Ishikawa (cell line): ENCODE measurements around the gene TSSK3.

ENCODE experiments used
- EP300 ChIP-seq: IDR thresholded peaks from 2 replicates; pipeline ENCODE4 v1.6.1; 2012; ENCODE audit warnings: borderline replicate concordance
- RAD21 ChIP-seq: IDR thresholded peaks from 2 replicates; pipeline ENCODE4 v1.6.1; 2012; ENCODE audit warnings: low read depth
- TF ChIP-seq, protein P1 (sequence below): IDR thresholded peaks from 2 replicates; pipeline ENCODE4 v1.6.1; 2012

DNA sequence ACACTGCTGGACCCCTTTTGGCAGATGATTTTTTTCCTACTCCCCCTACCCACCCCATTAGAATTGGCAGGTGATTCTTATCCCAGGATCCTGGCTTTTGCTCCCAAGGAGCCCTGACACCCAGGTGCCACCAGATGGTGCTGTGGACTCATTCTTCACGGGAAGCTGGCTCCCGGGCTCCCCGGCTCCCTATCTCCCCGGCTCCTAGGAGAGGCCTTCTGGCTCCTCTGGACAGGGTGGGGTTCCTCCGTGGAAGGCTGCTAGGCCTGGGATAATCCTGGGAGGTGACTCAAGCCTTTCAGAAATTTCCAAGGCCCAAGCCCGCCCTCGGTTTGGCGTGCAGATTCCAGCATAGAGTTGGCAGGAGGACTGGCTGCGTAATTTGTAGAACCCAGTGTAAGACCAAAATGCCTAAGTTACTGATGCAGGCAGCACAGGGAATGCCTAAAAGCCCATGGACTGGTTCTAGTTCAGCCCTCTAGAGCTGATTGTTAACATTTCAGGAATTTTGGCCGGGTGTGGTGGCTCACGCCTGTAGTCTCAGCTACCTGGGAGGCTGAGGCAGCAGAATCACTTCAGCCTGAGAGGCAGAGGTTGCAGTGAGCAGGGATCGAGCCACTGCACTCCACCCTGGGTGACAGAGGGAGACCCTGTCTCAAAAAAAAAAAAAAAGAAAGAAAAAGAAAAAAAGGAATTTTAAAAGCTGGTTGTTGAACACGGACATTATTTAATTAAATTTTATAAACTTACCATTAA lies 38.7 kb downstream of the TSSK3 start:
- TF ChIP-seq RAD21: peak; percentile 93
- no peak for TF ChIP-seq EP300
- TF ChIP-seq, protein P1, sequence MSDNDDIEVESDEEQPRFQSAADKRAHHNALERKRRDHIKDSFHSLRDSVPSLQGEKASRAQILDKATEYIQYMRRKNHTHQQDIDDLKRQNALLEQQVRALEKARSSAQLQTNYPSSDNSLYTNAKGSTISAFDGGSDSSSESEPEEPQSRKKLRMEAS: no peak
